Measurements from ENCODE around the gene TAF9B. TPM values are rescaled to one million over a fixed set of nuclear protein-coding genes. Genes with fewer than 3 reads are reported as not detected.

The TAF9B gene
- total and polyA plus RNA-seq, 2 donors (not counting 1 experiment from before 2014, with no cell fraction given): 2.2 to 13.7 TPM

DNA sequence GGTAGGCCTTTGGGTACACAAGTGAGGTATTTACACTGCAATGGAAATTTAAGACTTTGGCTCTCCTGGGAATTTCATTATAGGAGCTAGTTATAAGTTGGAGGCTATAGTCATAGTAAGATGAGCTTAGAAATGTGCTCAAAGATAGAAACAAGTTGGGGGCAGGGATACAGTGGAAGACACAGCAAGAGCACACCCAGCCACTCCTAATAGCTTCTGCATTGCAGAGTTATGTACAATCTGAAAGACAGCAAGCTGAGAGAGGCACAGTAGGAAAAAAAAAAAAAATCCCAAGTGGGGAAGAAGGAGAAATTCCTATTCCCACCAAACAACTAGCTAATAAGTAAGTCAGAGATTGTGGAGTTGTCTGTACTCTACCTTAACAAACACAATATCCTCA lies 41.9 kb upstream of the TAF9B start:
- peaks cover 3% of the 10 kb centered on the region for H3K27me3 Mint-ChIP-seq
- Histone ChIP-seq H3K27ac (ENCODE audit: low read length in 2 of 2) (no peak overlapping the region), H3K9ac (ENCODE audit: low read length) (no peak overlapping the region), H3K36me3 (replicated peaks in 1 of 2; ENCODE audit: control extremely low read depth in 1 of 2, control insufficient read depth in 1 of 2, extremely low read depth in 1 of 2, insufficient read depth in 2 of 2, low read length in 1 of 2) (no peaks in the 10 kb centered on the region), H3K79me2 (ENCODE audit: control insufficient read depth, insufficient read depth, low read length) (no peaks in the 10 kb centered on the region), H3K9me3 (ENCODE audit: control extremely low read depth in 1 of 3, control insufficient read depth in 2 of 3, insufficient read depth in 1 of 3, low read length in 2 of 3) (no peaks in the 10 kb centered on the region), H2AFZ (ENCODE audit: insufficient read depth, low read depth, low read length, poor library complexity, severe bottlenecking) (no peak overlapping the region), H3K4me2 (replicated peaks; ENCODE audit: low read depth, low read length, poor library complexity, severe bottlenecking) (no peak overlapping the region), H3K4me3 (ENCODE audit: control extremely low read depth in 1 of 5, extremely low read depth in 1 of 5, insufficient read depth in 1 of 5, low read depth in 2 of 5, low read length in 4 of 5) (no peak overlapping the region), H4K20me1 (ENCODE audit: control insufficient read depth, insufficient read depth, low read length, poor library complexity, severe bottlenecking) (no peaks in the 10 kb centered on the region), H3K4me1 (ENCODE audit: control insufficient read depth in 2 of 2, insufficient read depth in 2 of 2, low read length in 2 of 2) (no peaks in the 10 kb centered on the region), H3K27me3 (replicated peaks in 1 of 4; ENCODE audit: control extremely low read depth in 1 of 4, control insufficient read depth in 3 of 4, insufficient read depth in 4 of 4, low read length in 3 of 4) (no peaks in the 10 kb centered on the region)
- no peak overlapping the region for H3K27ac Mint-ChIP-seq
- H3K9me3 Mint-ChIP-seq (ENCODE audit: insufficient read depth): no peaks in the 10 kb centered on the region
- intact Hi-C loops (cut with micrococcal nuclease): no loop called here
- POLR2A ChIA-PET: interaction anchor here (0.7 kb wide), 1 partner anchor 30 kb away, joined by 3 read pairs; no protein-coding TSS in a partner anchor
- no peak overlapping the region for H3K4me3 Mint-ChIP-seq
- no peaks in the 10 kb centered on the region for H3K4me1 Mint-ChIP-seq
- DNase-seq: no peak
- TF ChIP-seq EZH2 (IDR thresholded peaks at IDR 0.05; ENCODE audit: borderline replicate concordance, insufficient read depth, low read depth, low read length, poor library complexity, severe bottlenecking): no peak
- CTCF ChIA-PET: no interaction called here
- ATAC-seq (ENCODE audit: low read depth): no peak

DNA sequence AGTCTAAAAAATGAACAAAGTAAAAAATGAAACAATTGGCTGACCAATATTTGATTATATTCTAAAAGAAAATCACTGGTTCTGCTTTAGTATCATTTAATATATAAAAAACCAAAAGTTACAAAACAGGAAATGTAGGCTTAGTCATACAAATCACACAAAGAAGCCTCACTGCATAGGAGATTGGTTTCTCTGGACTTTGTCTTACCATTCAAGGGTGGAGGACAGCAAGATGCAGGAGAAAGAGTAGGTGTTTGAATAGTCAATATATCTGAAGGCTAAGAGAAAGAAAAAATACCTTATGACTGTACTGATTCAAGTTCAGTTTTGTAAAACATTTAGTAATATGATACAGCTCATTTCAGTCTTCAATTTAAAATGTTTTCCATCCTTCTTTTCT lies 28.6 kb upstream of the TAF9B start:
- POLR2A ChIA-PET: no interaction called here
- Histone ChIP-seq H3K36me3 (replicated peaks in 1 of 2; ENCODE audit: control extremely low read depth in 1 of 2, control insufficient read depth in 1 of 2, extremely low read depth in 1 of 2, insufficient read depth in 2 of 2, low read length in 1 of 2) (no peaks in the 10 kb centered on the region), H3K79me2 (ENCODE audit: control insufficient read depth, insufficient read depth, low read length) (no peaks in the 10 kb centered on the region), H3K4me1 (ENCODE audit: control insufficient read depth in 2 of 2, insufficient read depth in 2 of 2, low read length in 2 of 2) (no peaks in the 10 kb centered on the region), H2AFZ (ENCODE audit: insufficient read depth, low read depth, low read length, poor library complexity, severe bottlenecking) (no peak overlapping the region), H3K4me3 (ENCODE audit: control extremely low read depth in 1 of 5, extremely low read depth in 1 of 5, insufficient read depth in 1 of 5, low read depth in 2 of 5, low read length in 4 of 5) (no peak overlapping the region), H3K4me2 (replicated peaks; ENCODE audit: low read depth, low read length, poor library complexity, severe bottlenecking) (no peak overlapping the region), H4K20me1 (ENCODE audit: control insufficient read depth, insufficient read depth, low read length, poor library complexity, severe bottlenecking) (no peaks in the 10 kb centered on the region), H3K9me3 (ENCODE audit: control extremely low read depth in 1 of 3, control insufficient read depth in 2 of 3, insufficient read depth in 1 of 3, low read length in 2 of 3) (no peaks in the 10 kb centered on the region), H3K27ac (ENCODE audit: low read length in 2 of 2) (no peak overlapping the region), H3K9ac (ENCODE audit: low read length) (no peak overlapping the region), H3K27me3 (replicated peaks in 1 of 4; ENCODE audit: control extremely low read depth in 1 of 4, control insufficient read depth in 3 of 4, insufficient read depth in 4 of 4, low read length in 3 of 4) (no peaks in the 10 kb centered on the region)
- Mint-ChIP-seq H3K27ac (no peak overlapping the region), H3K4me3 (no peak overlapping the region), H3K27me3 (no peaks in the 10 kb centered on the region), H3K4me1 (no peaks in the 10 kb centered on the region), H3K9me3 (ENCODE audit: insufficient read depth) (no peaks in the 10 kb centered on the region)
- intact Hi-C loops (cut with micrococcal nuclease): no loop called here
- no peak for DNase-seq
- CTCF ChIA-PET: no interaction called here
- ATAC-seq (ENCODE audit: low read depth): no peak
- no peak for TF ChIP-seq EZH2 (IDR thresholded peaks at IDR 0.05; ENCODE audit: borderline replicate concordance, insufficient read depth, low read depth, low read length, poor library complexity, severe bottlenecking)
- TF ChIP-seq, protein P1, sequence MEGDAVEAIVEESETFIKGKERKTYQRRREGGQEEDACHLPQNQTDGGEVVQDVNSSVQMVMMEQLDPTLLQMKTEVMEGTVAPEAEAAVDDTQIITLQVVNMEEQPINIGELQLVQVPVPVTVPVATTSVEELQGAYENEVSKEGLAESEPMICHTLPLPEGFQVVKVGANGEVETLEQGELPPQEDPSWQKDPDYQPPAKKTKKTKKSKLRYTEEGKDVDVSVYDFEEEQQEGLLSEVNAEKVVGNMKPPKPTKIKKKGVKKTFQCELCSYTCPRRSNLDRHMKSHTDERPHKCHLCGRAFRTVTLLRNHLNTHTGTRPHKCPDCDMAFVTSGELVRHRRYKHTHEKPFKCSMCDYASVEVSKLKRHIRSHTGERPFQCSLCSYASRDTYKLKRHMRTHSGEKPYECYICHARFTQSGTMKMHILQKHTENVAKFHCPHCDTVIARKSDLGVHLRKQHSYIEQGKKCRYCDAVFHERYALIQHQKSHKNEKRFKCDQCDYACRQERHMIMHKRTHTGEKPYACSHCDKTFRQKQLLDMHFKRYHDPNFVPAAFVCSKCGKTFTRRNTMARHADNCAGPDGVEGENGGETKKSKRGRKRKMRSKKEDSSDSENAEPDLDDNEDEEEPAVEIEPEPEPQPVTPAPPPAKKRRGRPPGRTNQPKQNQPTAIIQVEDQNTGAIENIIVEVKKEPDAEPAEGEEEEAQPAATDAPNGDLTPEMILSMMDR (IDR thresholded peaks at IDR 0.05): no peak
